Endothelial cell of umbilical vein (primary cell): ENCODE data around the gene INTS6. TPM values are rescaled to one million over a fixed set of nuclear protein-coding genes. Genes with fewer than 3 reads are reported as not detected.

ENCODE experiments used
- BruUV-seq: library from RNA; stranded (reverse); fragments of 400-500 nt; replicated peaks from 2 replicates; lab custom pipeline; 2021; lab: Mats Ljungman, UMichigan
- CTCF ChIA-PET: fragments of 300-600, 350-600 bp; sonication (Branson Sonifier 250); formaldehyde crosslinking; loops from one replicate; lab custom pipeline; 2021; ENCODE audit warnings: antibody characterized with exemption, inconsistent platforms; lab: Charles Lee
- POLR2A ChIA-PET: fragments of 300-600, 350-600 bp; sonication (Branson Sonifier 250); formaldehyde crosslinking; loops from one replicate; lab custom pipeline; 2021; ENCODE audit warnings: antibody characterized with exemption, inconsistent platforms; lab: Charles Lee
- DNase-seq: peaks from one replicate; pipeline ENCODE4 v3.0.0-alpha.2; 2011; ENCODE audit warnings: low read depth, low spot score
- FAIRE-seq: peaks from 2 replicates; lab custom pipeline; 2011; peaks lifted over from hg19 to GRCh38; lab: Jason Lieb, UNC
- H2AFZ ChIP-seq: 2 replicates; pipeline ENCODE4 v1.6.0; 2012; ENCODE audit warnings: low read depth, low read length, control low read depth, inconsistent platforms
- H3K27ac ChIP-seq: 2 replicates; pipeline ENCODE4 v1.5.1; 2011; ENCODE audit warnings: low read depth, mild to moderate bottlenecking, control low read depth, low read length, moderate library complexity; ENCODE audit not compliant: insufficient read depth
- H3K27me3 ChIP-seq, 2 experiments: 2 replicates each; pipeline versions ENCODE4 v1.6.0 to v1.6.1; 2011; ENCODE audit warnings: low read length in 2 of 2, mixed read lengths in 1 of 2; ENCODE audit not compliant: control insufficient read depth in 2 of 2, insufficient read depth in 2 of 2
- H3K36me3 ChIP-seq, 2 experiments: 2 replicates in 1 of 2; 3 replicates in 1 of 2; pipeline ENCODE4 v1.5.1; 2011; ENCODE audit warnings: low read length in 2 of 2, mild to moderate bottlenecking in 1 of 2, moderate library complexity in 1 of 2; ENCODE audit not compliant: control insufficient read depth in 2 of 2, insufficient read depth in 2 of 2; ENCODE audit errors: extremely low read depth in 1 of 2
- H3K4me1 ChIP-seq: 3 replicates; pipeline ENCODE4 v1.5.1; 2011; ENCODE audit warnings: mild to moderate bottlenecking, low read length; ENCODE audit not compliant: control insufficient read depth, insufficient read depth; ENCODE audit errors: extremely low read depth
- H3K4me2 ChIP-seq: 2 replicates; pipeline ENCODE4 v1.6.1; 2011; ENCODE audit warnings: low read length, control low read depth, mixed read lengths; ENCODE audit not compliant: insufficient read depth
- H3K4me3 ChIP-seq, 3 experiments: fragments of 200-600 bp in 1 of 3; sonication (generic), shearing (Covaris generic) in 1 of 3; replicated peaks in 1 of 3; 2 replicates each; pipeline ENCODE4 v1.5.1; 2011 to 2016; ENCODE audit warnings: control low read depth in 3 of 3, low read length in 3 of 3, mild to moderate bottlenecking in 2 of 3, inconsistent platforms in 1 of 3, low read depth in 1 of 3, moderate library complexity in 1 of 3; ENCODE audit not compliant: insufficient read depth in 1 of 3
- H3K79me2 ChIP-seq: 2 replicates; pipeline ENCODE4 v1.6.0; 2012; ENCODE audit warnings: low read length, inconsistent platforms; ENCODE audit not compliant: control insufficient read depth, insufficient read depth
- H3K9ac ChIP-seq: replicated peaks from 2 replicates; pipeline ENCODE3; 2011; ENCODE audit warnings: low read length, control low read depth; ENCODE audit not compliant: insufficient read depth; ENCODE audit errors: extremely low read depth
- H3K9me1 ChIP-seq: replicated peaks from 3 replicates; pipeline ENCODE4 v1.6.0; 2011; ENCODE audit warnings: mild to moderate bottlenecking, low read length; ENCODE audit not compliant: control insufficient read depth, insufficient read depth; ENCODE audit errors: extremely low read depth
- H3K9me3 ChIP-seq: replicated peaks from 2 replicates; pipeline ENCODE4 v1.5.1; 2012; ENCODE audit warnings: low read length, inconsistent platforms; ENCODE audit not compliant: control insufficient read depth, insufficient read depth
- H4K20me1 ChIP-seq: replicated peaks from 2 replicates; pipeline ENCODE3; 2011; ENCODE audit warnings: mild to moderate bottlenecking, low read length; ENCODE audit not compliant: control insufficient read depth, insufficient read depth; ENCODE audit errors: extremely low read depth
- CTCF ChIP-seq, 2 donors: IDR thresholded peaks; 1 replicate in 1 of 2; 2 replicates in 1 of 2; pipeline ENCODE4 v1.5.1; 2011; ENCODE audit warnings: low read length in 2 of 2, mild to moderate bottlenecking in 2 of 2, moderate library complexity in 2 of 2, control low read depth in 1 of 2, inconsistent platforms in 1 of 2, low read depth in 1 of 2; ENCODE audit not compliant: insufficient read depth in 1 of 2; ENCODE audit errors: extremely low read depth in 1 of 2
- EZH2 ChIP-seq: IDR thresholded peaks from 2 replicates; pipeline ENCODE4 v1.6.1; 2012; ENCODE audit warnings: borderline replicate concordance, low read depth, mild to moderate bottlenecking, moderate library complexity, low read length, inconsistent platforms; ENCODE audit not compliant: severe bottlenecking
- FOS ChIP-seq: IDR thresholded peaks from 2 replicates; pipeline ENCODE4 v1.6.1; 2011; ENCODE audit warnings: mild to moderate bottlenecking, low read length, moderate library complexity, borderline replicate concordance; ENCODE audit not compliant: insufficient read depth
- GATA2 ChIP-seq: IDR thresholded peaks from 2 replicates; pipeline ENCODE4 v1.7.0; 2011; ENCODE audit warnings: low read depth, mild to moderate bottlenecking, moderate library complexity, mixed read lengths, low read length; ENCODE audit not compliant: insufficient read length, insufficient read depth
- JUN ChIP-seq: IDR thresholded peaks from 2 replicates; pipeline ENCODE4 v1.6.1; 2011; ENCODE audit warnings: borderline replicate concordance, low read depth; ENCODE audit not compliant: insufficient read length, insufficient read depth
- MAX ChIP-seq: IDR thresholded peaks from 2 replicates; pipeline ENCODE4 v1.6.1; 2011; ENCODE audit not compliant: insufficient read depth, insufficient read length
- MYC ChIP-seq: IDR thresholded peaks from one replicate; pipeline ENCODE4 v1.6.1; 2011; ENCODE audit warnings: mild to moderate bottlenecking, low read depth, low read length
- POLR2A ChIP-seq: IDR thresholded peaks from 2 replicates; pipeline ENCODE4 v1.6.1; 2012; ENCODE audit warnings: low read depth, mild to moderate bottlenecking, control low read depth, low read length
- POLR2AphosphoS5 ChIP-seq: IDR thresholded peaks from 2 replicates; pipeline ENCODE4 v1.6.1; 2012; ENCODE audit warnings: low read depth, mild to moderate bottlenecking, control low read depth, low read length, moderate library complexity; ENCODE audit not compliant: insufficient read depth
- dilution Hi-C: fragments of 300-500 bp; cut with MboI; formaldehyde crosslinking; loops from one replicate; pipeline ENCODE4 v1.15.0; 2019; ENCODE audit warnings: low sequenced_read_pairs; ENCODE audit not compliant: extremely low pct_ligation_motif_present
- intact Hi-C: fragments of 100-400 bp; cut with micrococcal nuclease; formaldehyde crosslinking; loops from one replicate; pipeline ENCODE4 v1.10.0; 2022
- polyA plus RNA-seq, 4 experiments: library from polyadenylated mRNA; depleted of rRNA in 3 of 4; stranded (reverse) in 3 of 4; unstranded in 1 of 4; fragments of >200 nt; gene quantifications; 2 replicates each; pipeline versions ENCODE4 v1.2.1 to v1.2.3, GENCODE V29; 2011 to 2012; ENCODE audit warnings: missing spikeins in 1 of 4
- total RNA-seq: library from RNA; stranded (reverse); gene quantifications from 2 replicates; pipeline ENCODE4 v1.2.3, GENCODE V29; 2021

The INTS6 gene
- total and polyA plus RNA-seq, 2 donors (not counting 3 experiments of a cell fraction or from before 2014, with no cell fraction given) = 9.5 to 45.4 TPM

- no TSS peak for BruUV-seq
- no peak overlapping the region for H3K4me2 ChIP-seq
- H3K4me1 ChIP-seq = no peaks in the 10 kb centered on the region
- intact Hi-C loops (no loop called here), dilution Hi-C loops (no loop called here)
- ChIA-PET POLR2A (no interaction called here), CTCF (interaction anchor here (0.6 to 1.6 kb wide), 3 partner anchors 45 to 206 kb away, joined by 3 to 4 read pairs (median 4); no protein-coding TSS in a partner anchor)
- TF ChIP-seq CTCF (IDR thresholded peaks at IDR 0.05; ENCODE audit: extremely low read depth in 1 of 2, insufficient read depth in 1 of 2, low read depth in 1 of 2, low read length in 2 of 2) = no peak
- TF ChIP-seq JUN = no peak
- no peak for TF ChIP-seq MAX
- no peak for TF ChIP-seq POLR2AphosphoS5
- TF ChIP-seq EZH2 = no peak
- TF ChIP-seq FOS = no peak
- TF ChIP-seq GATA2 = no peak
- no peak for TF ChIP-seq MYC
- no peak for TF ChIP-seq POLR2A
- H3K9me3 ChIP-seq = no peaks in the 10 kb centered on the region
- DNase-seq = no peak
- no peak overlapping the region for H3K9ac ChIP-seq
- no peak overlapping the region for H2AFZ ChIP-seq
- no peak overlapping the region for H3K27ac ChIP-seq
- H3K4me3 ChIP-seq = no peak overlapping the region
- FAIRE-seq = no peak
- no peaks in the 10 kb centered on the region for H4K20me1 ChIP-seq
- H3K79me2 ChIP-seq = no peaks in the 10 kb centered on the region
- H3K27me3 ChIP-seq = peaks cover 0 to 3% of the 10 kb centered on the region in 2 experiments
- no peaks in the 10 kb centered on the region for H3K36me3 ChIP-seq
- no peaks in the 10 kb centered on the region for H3K9me1 ChIP-seq
These were observed 121.4 kb downstream of the INTS6 start for GRCh38 chr13:51331354-51331861.
